GM19395 (cell line): Measurements from ENCODE around the gene GPR148.

Experiments
- ATAC-seq: cut with Tn5 transposase; IDR thresholded peaks from one replicate; pipeline ENCODE4 v1.9.1; 2021; ENCODE audit warnings: mild to moderate bottlenecking, moderate library complexity; ENCODE audit not compliant: unreplicated experiment

The GPR148 gene

GRCh38 chr2:130749078-130749477 lies 20.2 kb downstream of the GPR148 start:
- no peak for ATAC-seq

- no peak for ATAC-seq
Measured at GRCh38 chr2:130749641-130750040, 20.8 kb downstream of the GPR148 start.

GRCh38 chr2:130754811-130755210 lies 25.9 kb downstream of the GPR148 start:
- ATAC-seq: no peak

GRCh38 chr2:130755256-130756052 lies 26.6 kb downstream of the GPR148 start, which contains the start of gene AMER3:
TSS of gene AMER3 (plus strand) at chr2:130755540. CDS start at chr2:130762073, 6,533 bp downstream.
- ATAC-seq: peak; percentile 56

- peak; percentile 44 for ATAC-seq
Measured at GRCh38 chr2:130756053-130756873, 27.4 kb downstream of the GPR148 start.

GRCh38 chr2:130756874-130757668 lies 28.2 kb downstream of the GPR148 start:
- ATAC-seq: no peak

- ATAC-seq: no peak
Measured at GRCh38 chr2:130759906-130760753, 31.3 kb downstream of the GPR148 start.

GRCh38 chr2:130760754-130761751 lies 32.2 kb downstream of the GPR148 start:
- ATAC-seq: no peak

GRCh38 chr2:130762031-130762909 lies 33.4 kb downstream of the GPR148 start:
- ATAC-seq: no peak

GRCh38 chr2:130762910-130763385 lies 34.1 kb downstream of the GPR148 start:
- no peak for ATAC-seq

- ATAC-seq: no peak
Measured at GRCh38 chr2:130763405-130763804, 34.5 kb downstream of the GPR148 start.

- no peak for ATAC-seq
Measured at GRCh38 chr2:130764035-130764820, 35.4 kb downstream of the GPR148 start.

- no peak for ATAC-seq
Measured at GRCh38 chr2:130764821-130765115, 35.9 kb downstream of the GPR148 start.

- no peak for ATAC-seq
Measured at GRCh38 chr2:130765464-130765863, 36.6 kb downstream of the GPR148 start.

- ATAC-seq: no peak
Measured at GRCh38 chr2:130766037-130766436, 37.2 kb downstream of the GPR148 start.

GRCh38 chr2:130766711-130767407 lies 38.0 kb downstream of the GPR148 start:
- ATAC-seq: no peak

GRCh38 chr2:130767408-130767775 lies 38.5 kb downstream of the GPR148 start:
- ATAC-seq: no peak
